GM19193 (cell line): ENCODE results near the gene ACSL3.

Experiments used
- POLR2A ChIP-seq: IDR thresholded peaks from 4 replicates; pipeline ENCODE4 v1.6.1; 2011; ENCODE audit not compliant: insufficient read depth, insufficient read length; ENCODE audit errors: extremely low read depth

Gene ACSL3

DNA sequence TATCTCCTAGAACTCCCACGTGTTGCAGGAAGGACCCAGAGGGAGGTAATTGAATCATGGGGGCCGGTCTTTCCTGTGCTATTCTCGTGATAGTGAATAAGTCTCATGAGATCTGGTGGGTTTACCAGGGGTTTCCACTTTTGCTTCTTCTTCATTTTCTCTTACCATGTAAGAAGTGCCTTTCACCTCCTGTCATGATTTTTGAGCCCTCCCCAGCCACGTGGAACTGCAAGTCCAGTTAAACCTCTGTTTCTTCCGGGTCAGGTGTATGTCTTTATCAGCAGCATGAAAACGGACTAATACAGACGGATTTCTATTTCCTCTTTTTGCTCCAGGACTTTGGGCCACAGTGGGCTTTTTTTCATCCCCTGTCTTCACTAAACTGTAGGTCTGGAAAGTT lies 102.8 kb downstream of the ACSL3 start:
- no peak for TF ChIP-seq POLR2A

- TF ChIP-seq POLR2A, result no peak
These were observed 103.7 kb downstream of the ACSL3 start for GRCh38 chr2:222964376-222965031.

DNA sequence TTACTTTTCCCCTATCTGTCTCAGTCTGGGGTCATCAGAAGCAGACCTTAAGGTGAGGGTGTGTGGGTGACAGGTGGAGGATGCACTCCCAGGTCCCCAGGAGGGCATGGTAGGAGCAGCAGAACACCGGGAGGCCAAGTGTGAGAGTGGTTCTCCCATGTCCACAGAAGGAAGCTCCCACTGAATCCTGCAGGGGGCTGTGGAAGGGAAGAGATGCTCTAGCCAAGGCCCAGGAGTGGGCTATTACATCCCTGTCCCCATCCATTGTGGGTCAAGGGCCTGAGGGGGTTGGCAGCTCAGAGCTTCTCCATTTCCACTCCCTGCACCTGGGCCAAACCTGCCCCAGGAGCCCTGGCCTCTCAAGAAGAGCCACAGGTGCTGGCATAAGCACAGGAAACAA lies 104.7 kb downstream of the ACSL3 start:
- no peak for TF ChIP-seq POLR2A

DNA sequence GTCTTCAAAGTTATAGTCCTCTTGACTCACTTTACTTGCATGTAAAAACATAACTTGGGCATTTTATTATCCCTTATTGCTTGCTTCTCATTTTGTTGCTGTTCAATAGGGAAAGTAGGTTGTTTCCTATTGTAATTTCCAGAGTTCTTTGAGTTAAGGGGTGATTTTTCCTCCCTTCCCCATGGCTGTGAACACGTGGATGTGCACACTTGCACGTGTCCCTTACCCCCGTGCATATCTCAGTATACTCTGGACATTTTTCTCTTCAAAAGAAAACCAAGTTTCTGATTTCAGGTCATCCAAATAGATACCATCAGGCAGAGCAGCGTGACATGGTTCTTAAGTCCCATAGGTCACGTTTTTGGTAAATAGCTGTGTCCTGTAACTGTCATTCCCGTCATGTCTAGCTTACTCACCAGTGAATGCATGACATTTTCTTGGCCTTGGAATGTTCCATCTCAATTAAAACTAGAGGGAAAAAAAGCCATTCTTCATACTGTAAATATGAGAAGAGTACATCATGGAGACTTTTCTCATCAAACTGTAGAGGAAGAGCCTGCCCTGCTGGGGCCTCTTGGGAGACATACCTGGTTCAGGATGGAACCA lies 107.8 kb downstream of the ACSL3 start:
- no peak for TF ChIP-seq POLR2A

- TF ChIP-seq POLR2A, result no peak
These were observed 108.7 kb downstream of the ACSL3 start for GRCh38 chr2:222969491-222969890.

GRCh38 chr2:222972420-222972819 lies 111.6 kb downstream of the ACSL3 start:
- TF ChIP-seq POLR2A, result no peak

DNA sequence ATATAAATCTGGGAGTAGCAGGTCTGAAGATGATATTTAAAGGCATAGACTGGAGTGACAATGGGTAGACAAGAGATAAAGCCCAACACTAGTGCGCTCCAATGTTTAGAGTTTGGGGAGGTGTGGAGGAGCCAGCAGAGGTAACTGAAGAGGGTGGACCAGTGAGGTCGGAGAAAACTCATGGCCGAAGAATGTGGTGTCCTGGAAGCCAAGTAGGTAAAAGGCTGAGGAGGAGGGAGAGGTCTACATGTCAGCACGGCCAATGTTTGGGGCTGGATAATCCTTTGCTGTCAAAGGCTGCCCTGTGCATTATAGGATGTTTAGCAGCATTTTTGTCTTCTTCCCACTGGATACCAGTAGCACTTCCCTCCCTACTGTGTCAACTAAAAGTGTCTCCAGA lies 112.4 kb downstream of the ACSL3 start:
- no peak for TF ChIP-seq POLR2A

GRCh38 chr2:222973733-222974132 lies 112.9 kb downstream of the ACSL3 start:
- no peak for TF ChIP-seq POLR2A

DNA sequence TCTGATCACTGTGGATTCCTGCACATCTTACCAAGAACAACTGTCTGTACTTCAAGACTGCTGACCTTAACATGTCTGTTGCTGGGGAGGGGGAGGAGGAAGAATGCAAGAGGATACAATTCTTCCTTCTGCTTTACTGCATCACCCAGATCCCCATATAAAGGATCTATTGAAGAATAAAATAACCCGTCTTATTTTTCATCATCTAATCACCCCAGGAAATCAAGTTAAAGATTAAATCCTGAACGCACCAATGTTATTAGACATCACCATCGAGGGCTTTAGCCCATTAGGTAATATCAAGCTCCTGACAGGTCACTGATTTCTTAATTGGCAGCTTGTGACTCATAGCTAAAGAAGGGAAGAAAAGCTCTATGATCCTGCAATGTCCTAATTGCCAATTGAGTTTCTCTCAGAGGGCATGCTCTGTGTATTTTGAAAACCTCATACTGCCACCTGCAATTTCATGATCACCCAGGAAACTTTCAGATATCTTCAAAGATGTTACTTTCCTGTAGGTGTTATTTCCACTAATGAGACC lies 115.8 kb downstream of the ACSL3 start:
- TF ChIP-seq POLR2A, result no peak

- TF ChIP-seq POLR2A, result no peak
These were observed 116.3 kb downstream of the ACSL3 start for GRCh38 chr2:222977121-222977520.

- TF ChIP-seq POLR2A, result no peak
These were observed 118.0 kb downstream of the ACSL3 start for GRCh38 chr2:222978850-222979249.

- TF ChIP-seq POLR2A, result no peak
These were observed 118.6 kb downstream of the ACSL3 start for GRCh38 chr2:222979484-222979883.

GRCh38 chr2:222982010-222982908 lies 121.4 kb downstream of the ACSL3 start:
- no peak for TF ChIP-seq POLR2A

DNA sequence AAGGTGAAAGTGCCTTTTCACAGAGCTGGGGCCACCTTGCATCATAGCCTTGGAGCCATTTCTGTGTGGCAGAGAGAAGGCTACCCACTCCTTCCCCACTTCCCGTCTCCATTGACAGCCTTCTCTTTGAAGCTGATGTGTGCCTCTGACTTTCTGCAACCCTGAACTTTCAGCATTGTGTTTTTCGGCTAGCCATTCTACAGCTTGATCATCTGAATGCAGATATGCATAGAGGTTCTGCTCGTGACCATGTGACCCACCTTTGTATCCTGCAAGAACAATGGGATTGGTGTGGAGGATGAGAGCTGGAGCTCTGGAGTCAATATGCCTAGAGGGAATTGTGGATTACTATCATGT lies 122.1 kb downstream of the ACSL3 start:
- no peak for TF ChIP-seq POLR2A

GRCh38 chr2:222984908-222985307 lies 124.1 kb downstream of the ACSL3 start:
- no peak for TF ChIP-seq POLR2A

DNA sequence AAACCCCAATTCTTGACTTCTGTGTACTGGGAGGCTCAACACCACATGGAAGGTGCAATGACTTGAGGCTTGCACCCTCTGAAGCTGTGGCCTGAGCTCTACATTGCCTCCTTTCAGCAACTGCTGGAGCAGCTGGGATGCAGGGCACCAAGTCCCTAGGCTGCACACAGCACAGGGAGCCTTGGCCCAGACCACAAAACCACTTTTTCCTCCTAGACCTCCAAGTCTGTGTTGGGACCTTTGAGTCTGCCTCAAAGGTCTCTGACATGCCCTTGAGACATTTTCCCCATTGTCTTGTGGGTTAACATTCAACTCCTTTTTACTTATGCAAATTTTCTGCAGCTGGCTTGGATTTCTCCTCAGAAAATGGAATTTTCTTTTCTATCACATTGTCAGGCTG lies 128.6 kb downstream of the ACSL3 start:
- TF ChIP-seq POLR2A, result no peak

- TF ChIP-seq POLR2A, result no peak
These were observed 131.3 kb downstream of the ACSL3 start for GRCh38 chr2:222992137-222992536.
